ENCODE results near the gene VWF. TPM values are rescaled to one million over a fixed set of nuclear protein-coding genes. Genes with fewer than 3 reads are reported as not detected.

The VWF gene
- total and polyA plus RNA-seq, 2 donors (not counting 3 experiments of a cell fraction or from before 2014, with no cell fraction given) = 1,041 to 2,328 TPM

- no peak for FAIRE-seq
Measured at GRCh38 chr12:5944053-5944452, 180.4 kb downstream of the VWF start.

GRCh38 chr12:5941907-5942306 is 182.6 kb downstream of the VWF start:
- Histone ChIP-seq H3K4me3 (replicated peaks in 1 of 3; ENCODE audit: insufficient read depth in 1 of 3, low read depth in 1 of 3, low read length in 3 of 3) (no peak overlapping the region), H3K27me3 (ENCODE audit: control insufficient read depth in 2 of 2, insufficient read depth in 2 of 2, low read length in 2 of 2) (no peaks in the 10 kb centered on the region), H3K9me3 (replicated peaks; ENCODE audit: control insufficient read depth, insufficient read depth, low read length) (no peaks in the 10 kb centered on the region), H3K4me2 (ENCODE audit: insufficient read depth, low read length) (no peak overlapping the region), H2AFZ (ENCODE audit: low read depth, low read length) (no peak overlapping the region), H3K36me3 (ENCODE audit: control insufficient read depth in 2 of 2, extremely low read depth in 1 of 2, insufficient read depth in 2 of 2, low read length in 2 of 2) (peaks cover 59 to 62% of the 10 kb centered on the region in 2 experiments), H4K20me1 (replicated peaks; ENCODE audit: control insufficient read depth, extremely low read depth, insufficient read depth, low read length) (peaks cover 3% of the 10 kb centered on the region), H3K9ac (replicated peaks; ENCODE audit: extremely low read depth, insufficient read depth, low read length) (no peak overlapping the region), H3K4me1 (ENCODE audit: control insufficient read depth, extremely low read depth, insufficient read depth, low read length) (peaks cover 2% of the 10 kb centered on the region), H3K79me2 (ENCODE audit: control insufficient read depth, insufficient read depth, low read length) (no peaks in the 10 kb centered on the region), H3K27ac (ENCODE audit: insufficient read depth, low read depth, low read length) (no peak overlapping the region), H3K9me1 (replicated peaks; ENCODE audit: control insufficient read depth, extremely low read depth, insufficient read depth, low read length) (no peaks in the 10 kb centered on the region)
- FAIRE-seq (no peak), DNase-seq (ENCODE audit: low read depth, low spot score) (no peak)
- POLR2A ChIA-PET = interaction anchor here (0.5 kb wide), 1 partner anchor 25 kb away, joined by 3 read pairs; no protein-coding TSS in a partner anchor
- dilution Hi-C loops (cut with MboI; ENCODE audit: extremely low pct_ligation_motif_present, low sequenced_read_pairs) = no loop called here
- intact Hi-C loops (cut with micrococcal nuclease) = no loop called here
- no TSS peak for BruUV-seq (replicated peaks)
- CTCF ChIA-PET = interaction anchor here (0.6 kb wide), 1 partner anchor 24 kb away, joined by 3 read pairs; no protein-coding TSS in a partner anchor
- TF ChIP-seq GATA2 (IDR thresholded peaks at IDR 0.05; ENCODE audit: insufficient read depth, insufficient read length, low read depth, low read length) (no peak), POLR2A (IDR thresholded peaks at IDR 0.05; ENCODE audit: low read depth, low read length) (peak; percentile 51), EZH2 (IDR thresholded peaks at IDR 0.05; ENCODE audit: borderline replicate concordance, low read depth, low read length, severe bottlenecking) (no peak)

More at GRCh38 chr12:5944053-5944452, 180.4 kb downstream of the VWF start:
- H3K4me1 ChIP-seq (ENCODE audit: control insufficient read depth, extremely low read depth, insufficient read depth, low read length) = peaks cover 2% of the 10 kb centered on the region
- H3K27ac ChIP-seq (ENCODE audit: insufficient read depth, low read depth, low read length) = no peak overlapping the region
- ChIA-PET CTCF (no interaction called here), POLR2A (no interaction called here)
- H3K9ac ChIP-seq (replicated peaks; ENCODE audit: extremely low read depth, insufficient read depth, low read length) = no peak overlapping the region
- BruUV-seq (replicated peaks) = no TSS peak
- no peaks in the 10 kb centered on the region for H3K79me2 ChIP-seq (ENCODE audit: control insufficient read depth, insufficient read depth, low read length)
- H2AFZ ChIP-seq (ENCODE audit: low read depth, low read length) = no peak overlapping the region
- intact Hi-C loops (cut with micrococcal nuclease) (no loop called here), dilution Hi-C loops (cut with MboI; ENCODE audit: extremely low pct_ligation_motif_present, low sequenced_read_pairs) (no loop called here)
- H3K9me3 ChIP-seq (replicated peaks; ENCODE audit: control insufficient read depth, insufficient read depth, low read length) = no peaks in the 10 kb centered on the region
- no peak for DNase-seq (ENCODE audit: low read depth, low spot score)
- no peak overlapping the region for H3K4me2 ChIP-seq (ENCODE audit: insufficient read depth, low read length)
- H3K27me3 ChIP-seq (ENCODE audit: control insufficient read depth in 2 of 2, insufficient read depth in 2 of 2, low read length in 2 of 2) = no peaks in the 10 kb centered on the region
- TF ChIP-seq JUN (IDR thresholded peaks at IDR 0.05; ENCODE audit: borderline replicate concordance, insufficient read depth, insufficient read length, low read depth) = no peak
- no peak for TF ChIP-seq EZH2 (IDR thresholded peaks at IDR 0.05; ENCODE audit: borderline replicate concordance, low read depth, low read length, severe bottlenecking)
- no peak for TF ChIP-seq CTCF (IDR thresholded peaks at IDR 0.05; ENCODE audit: extremely low read depth in 1 of 2, insufficient read depth in 1 of 2, low read depth in 1 of 2, low read length in 2 of 2)
- H3K9me1 ChIP-seq (replicated peaks; ENCODE audit: control insufficient read depth, extremely low read depth, insufficient read depth, low read length) = no peaks in the 10 kb centered on the region
- peaks cover 64 to 73% of the 10 kb centered on the region in 2 experiments for H3K36me3 ChIP-seq (ENCODE audit: control insufficient read depth in 2 of 2, extremely low read depth in 1 of 2, insufficient read depth in 2 of 2, low read length in 2 of 2)
- H4K20me1 ChIP-seq (replicated peaks; ENCODE audit: control insufficient read depth, extremely low read depth, insufficient read depth, low read length) = peaks cover 3% of the 10 kb centered on the region
- H3K4me3 ChIP-seq (replicated peaks in 1 of 3; ENCODE audit: insufficient read depth in 1 of 3, low read depth in 1 of 3, low read length in 3 of 3) = no peak overlapping the region

Data from endothelial cell of umbilical vein (primary cell).